ENCODE results near the gene NELFA.

DNA sequence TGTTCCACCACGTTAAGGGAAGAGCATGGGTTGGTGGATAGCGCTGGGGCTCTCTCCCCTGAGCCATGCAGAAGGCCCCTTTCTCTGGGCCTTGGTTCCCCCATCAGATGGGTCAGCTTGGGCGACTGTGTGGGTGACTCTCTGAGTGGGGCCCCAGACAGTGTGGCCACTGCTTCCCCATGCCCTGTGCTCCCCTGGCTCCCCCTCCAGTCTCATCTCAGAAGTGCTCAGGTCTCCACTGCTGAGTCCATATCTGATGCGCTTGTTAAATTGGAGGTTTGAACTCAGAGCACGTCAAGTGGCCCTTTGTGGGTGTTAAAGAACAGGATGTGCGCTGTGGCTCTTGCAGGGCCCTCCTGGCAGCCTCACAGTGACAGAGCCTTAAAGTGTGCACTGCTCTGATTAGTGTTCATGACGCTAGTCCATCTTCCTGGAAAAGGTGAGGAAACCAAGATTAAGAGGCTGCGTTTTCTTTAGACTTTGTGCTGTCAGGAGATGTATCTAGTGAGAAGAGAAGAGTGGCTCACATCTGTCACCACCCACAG is 59.8 kb downstream of the NELFA start:
- TF ChIP-seq ZNF184 (tag by site-specific recombination; IDR thresholded peaks at IDR 0.05), result no peak
- TF ChIP-seq, protein P1, sequence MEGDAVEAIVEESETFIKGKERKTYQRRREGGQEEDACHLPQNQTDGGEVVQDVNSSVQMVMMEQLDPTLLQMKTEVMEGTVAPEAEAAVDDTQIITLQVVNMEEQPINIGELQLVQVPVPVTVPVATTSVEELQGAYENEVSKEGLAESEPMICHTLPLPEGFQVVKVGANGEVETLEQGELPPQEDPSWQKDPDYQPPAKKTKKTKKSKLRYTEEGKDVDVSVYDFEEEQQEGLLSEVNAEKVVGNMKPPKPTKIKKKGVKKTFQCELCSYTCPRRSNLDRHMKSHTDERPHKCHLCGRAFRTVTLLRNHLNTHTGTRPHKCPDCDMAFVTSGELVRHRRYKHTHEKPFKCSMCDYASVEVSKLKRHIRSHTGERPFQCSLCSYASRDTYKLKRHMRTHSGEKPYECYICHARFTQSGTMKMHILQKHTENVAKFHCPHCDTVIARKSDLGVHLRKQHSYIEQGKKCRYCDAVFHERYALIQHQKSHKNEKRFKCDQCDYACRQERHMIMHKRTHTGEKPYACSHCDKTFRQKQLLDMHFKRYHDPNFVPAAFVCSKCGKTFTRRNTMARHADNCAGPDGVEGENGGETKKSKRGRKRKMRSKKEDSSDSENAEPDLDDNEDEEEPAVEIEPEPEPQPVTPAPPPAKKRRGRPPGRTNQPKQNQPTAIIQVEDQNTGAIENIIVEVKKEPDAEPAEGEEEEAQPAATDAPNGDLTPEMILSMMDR (tag by site-specific recombination; IDR thresholded peaks at IDR 0.05), result no peak
- TF ChIP-seq TCF7L2 (IDR thresholded peaks at IDR 0.05; ENCODE audit: borderline replicate concordance, low read depth, low read length), result no peak
- TF ChIP-seq ZNF24 (tag by site-specific recombination; IDR thresholded peaks at IDR 0.05), result no peak

Data from HEK293 (cell line).